Endodermal cell (in vitro differentiated cells): ENCODE data around the gene SRP14. TPM values are rescaled to one million over a fixed set of nuclear protein-coding genes. Genes with fewer than 3 reads are reported as not detected.

Source experiments
- DNase-seq: peaks from one replicate; pipeline ENCODE4 v3.0.0-alpha.2; 2017
- H3K27ac ChIP-seq: 2 replicates; pipeline ENCODE4 v1.5.1; 2013; ENCODE audit warnings: mild to moderate bottlenecking, low read depth, low read length, moderate library complexity
- H3K27me3 ChIP-seq: 2 replicates; pipeline ENCODE4 v1.6.1; 2013; ENCODE audit warnings: mild to moderate bottlenecking, low read length, moderate library complexity; ENCODE audit not compliant: insufficient read depth, control insufficient read depth, poor library complexity, severe bottlenecking
- H3K36me3 ChIP-seq: 2 replicates; pipeline ENCODE4 v1.7.0; 2013; ENCODE audit warnings: mild to moderate bottlenecking, low read length, moderate library complexity; ENCODE audit not compliant: control insufficient read depth, insufficient read depth
- H3K4me1 ChIP-seq: one replicate; pipeline ENCODE4 v1.7.0; 2013; ENCODE audit warnings: low read length; ENCODE audit not compliant: control insufficient read depth, insufficient read depth
- H3K4me3 ChIP-seq: 2 replicates; pipeline ENCODE4 v1.5.1; 2013; ENCODE audit warnings: mild to moderate bottlenecking, low read length, moderate library complexity
- H3K9ac ChIP-seq: 2 replicates; pipeline ENCODE4 v1.6.1; 2013; ENCODE audit warnings: mild to moderate bottlenecking, low read length, moderate library complexity; ENCODE audit not compliant: poor library complexity, severe bottlenecking; ENCODE audit errors: extremely low read depth
- H3K9me3 ChIP-seq: 2 replicates; pipeline ENCODE4 v1.6.1; 2013; ENCODE audit warnings: mild to moderate bottlenecking, low read length, moderate library complexity; ENCODE audit not compliant: control insufficient read depth
- H3K27ac Mint-ChIP-seq: 2 replicates; pipeline ENCODE4 v1.8.0; 2020; ENCODE audit warnings: mixed read lengths
- H3K27me3 Mint-ChIP-seq: 2 replicates; pipeline ENCODE4 v1.8.0; 2021; ENCODE audit warnings: mild to moderate bottlenecking, mixed read lengths; ENCODE audit not compliant: insufficient read depth
- H3K36me3 Mint-ChIP-seq: 2 replicates; pipeline ENCODE4 v1.8.0; 2020; ENCODE audit warnings: low read depth, mixed read lengths
- H3K4me1 Mint-ChIP-seq: 2 replicates; pipeline ENCODE4 v1.8.0; 2020; ENCODE audit warnings: mixed read lengths
- H3K4me3 Mint-ChIP-seq: 2 replicates; pipeline ENCODE4 v1.8.0; 2020; ENCODE audit warnings: mild to moderate bottlenecking, moderate library complexity, mixed read lengths
- H3K9me3 Mint-ChIP-seq: 2 replicates; pipeline ENCODE4 v1.8.0; 2020; ENCODE audit warnings: mild to moderate bottlenecking, mixed read lengths
- WGBS, 2 experiments: methylation state at CpG; one replicate each; pipeline versions ENCODE4 v1.1.5 to v1.1.7; 2013; ENCODE audit warnings: missing lambda C conversion rate in 2 of 2, mixed read lengths in 1 of 2; ENCODE audit not compliant: insufficient coverage in 1 of 2, insufficient read length in 1 of 2; 5-methylcytosine and 5-hydroxymethylcytosine counted together
- total RNA-seq, 2 donors: library from RNA; stranded (reverse); fragmentation: NEBNext Ultra II Directional in 1 of 2; extraction: Animal tissue kit (Norgen Biotek cat#: 25700) in 1 of 2; gene quantifications; 2 replicates in 1 of 2; 3 replicates in 1 of 2; pipeline ENCODE4 v1.2.1, GENCODE V29; 2021
- TF ChIP-seq, protein P1 (sequence below): fragments of 200-600 bp; sonication (generic); conservative IDR thresholded peaks from 2 replicates; pipeline ENCODE4 v1.5.0; 2021; ENCODE audit warnings: antibody characterized with exemption, mild to moderate bottlenecking

SRP14 gene
- total RNA-seq, 2 donors from 2014 or later = 237 to 293 TPM

GRCh38 chr15:40082195-40082883 lies 43.4 kb upstream of the SRP14 start:
- DNase-seq = no peak
- Mint-ChIP-seq H3K9me3 (no peaks in the 10 kb centered on the region), H3K27me3 (peaks cover 19% of the 10 kb centered on the region), H3K4me3 (no peak overlapping the region), H3K36me3 (no peaks in the 10 kb centered on the region), H3K27ac (no peak overlapping the region), H3K4me1 (peaks cover 35% of the 10 kb centered on the region)
- H3K9me3 ChIP-seq = no peaks in the 10 kb centered on the region
- H3K4me1 ChIP-seq = peaks cover 14% of the 10 kb centered on the region
- peak overlapping the region; percentile 92 for H3K27ac ChIP-seq
- WGBS, 2 experiments = 80 to 84% methylated on average over 7 to 12 of the region's 12 CpGs
- no peaks in the 10 kb centered on the region for H3K36me3 ChIP-seq
- TF ChIP-seq, protein P1, sequence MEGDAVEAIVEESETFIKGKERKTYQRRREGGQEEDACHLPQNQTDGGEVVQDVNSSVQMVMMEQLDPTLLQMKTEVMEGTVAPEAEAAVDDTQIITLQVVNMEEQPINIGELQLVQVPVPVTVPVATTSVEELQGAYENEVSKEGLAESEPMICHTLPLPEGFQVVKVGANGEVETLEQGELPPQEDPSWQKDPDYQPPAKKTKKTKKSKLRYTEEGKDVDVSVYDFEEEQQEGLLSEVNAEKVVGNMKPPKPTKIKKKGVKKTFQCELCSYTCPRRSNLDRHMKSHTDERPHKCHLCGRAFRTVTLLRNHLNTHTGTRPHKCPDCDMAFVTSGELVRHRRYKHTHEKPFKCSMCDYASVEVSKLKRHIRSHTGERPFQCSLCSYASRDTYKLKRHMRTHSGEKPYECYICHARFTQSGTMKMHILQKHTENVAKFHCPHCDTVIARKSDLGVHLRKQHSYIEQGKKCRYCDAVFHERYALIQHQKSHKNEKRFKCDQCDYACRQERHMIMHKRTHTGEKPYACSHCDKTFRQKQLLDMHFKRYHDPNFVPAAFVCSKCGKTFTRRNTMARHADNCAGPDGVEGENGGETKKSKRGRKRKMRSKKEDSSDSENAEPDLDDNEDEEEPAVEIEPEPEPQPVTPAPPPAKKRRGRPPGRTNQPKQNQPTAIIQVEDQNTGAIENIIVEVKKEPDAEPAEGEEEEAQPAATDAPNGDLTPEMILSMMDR = no peak
- no peaks in the 10 kb centered on the region for H3K27me3 ChIP-seq
- no peak overlapping the region for H3K4me3 ChIP-seq
- no peak overlapping the region for H3K9ac ChIP-seq

DNA sequence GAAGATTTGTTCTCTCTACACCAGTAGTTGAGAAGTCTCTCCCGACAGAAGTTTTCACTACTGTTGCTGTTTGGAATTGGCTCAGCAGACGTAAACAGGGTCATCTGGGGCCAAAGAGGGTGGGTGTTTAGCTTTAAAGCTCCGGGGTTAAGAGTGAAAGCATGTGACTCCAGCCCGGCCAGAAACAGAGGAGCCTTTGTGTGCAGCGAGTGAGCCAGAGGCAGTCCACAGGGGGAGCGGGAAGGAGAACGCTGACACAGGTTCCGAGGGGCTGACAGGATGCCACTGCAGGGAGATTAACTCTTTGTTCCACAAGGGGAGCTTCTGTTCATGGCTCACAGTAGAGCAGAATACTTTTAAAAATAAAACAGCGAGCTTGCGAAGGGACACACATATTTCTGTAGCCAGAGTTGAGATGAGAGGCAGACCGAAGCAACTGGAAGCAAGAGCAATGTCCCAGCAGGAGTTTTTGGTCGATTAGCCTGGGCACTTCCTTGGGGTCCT lies 42.8 kb upstream of the SRP14 start:
- Histone ChIP-seq H3K27ac (peak overlapping the region; percentile 92), H3K4me1 (peaks cover 8% of the 10 kb centered on the region), H3K27me3 (no peaks in the 10 kb centered on the region), H3K4me3 (no peak overlapping the region), H3K36me3 (no peaks in the 10 kb centered on the region), H3K9me3 (no peaks in the 10 kb centered on the region), H3K9ac (no peak overlapping the region)
- WGBS, 2 experiments = 12 to 23% methylated on average over 12 of the region's 12 CpGs
- peak; percentile 83 for DNase-seq
- Mint-ChIP-seq H3K9me3 (no peaks in the 10 kb centered on the region), H3K27ac (peak overlapping the region; percentile 60), H3K36me3 (no peaks in the 10 kb centered on the region), H3K27me3 (peaks cover 19% of the 10 kb centered on the region), H3K4me1 (peaks cover 29% of the 10 kb centered on the region), H3K4me3 (peak overlapping the region; percentile 22)
- TF ChIP-seq, protein P1 = peak; percentile 29

DNA sequence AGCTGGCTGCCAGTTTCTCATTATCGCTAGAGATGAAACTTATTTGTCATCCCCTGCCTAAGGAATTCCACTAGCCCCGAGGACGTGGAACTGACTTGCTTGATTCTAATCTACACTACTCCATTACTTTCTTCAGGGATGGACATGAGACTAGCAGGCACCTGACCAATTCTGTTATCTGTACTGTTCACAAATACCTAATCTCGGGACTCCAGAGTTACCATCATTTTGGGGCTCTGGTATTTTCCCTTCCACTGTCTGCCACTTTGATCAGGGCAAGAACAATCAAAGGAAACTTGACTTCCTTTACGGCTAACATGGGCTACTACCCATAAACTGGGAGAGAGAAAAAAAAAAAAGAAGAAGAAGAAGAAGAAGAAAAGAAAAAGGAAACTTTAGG lies 41.9 kb upstream of the SRP14 start:
- no peak overlapping the region for H3K27ac Mint-ChIP-seq
- H3K4me1 Mint-ChIP-seq = peaks cover 23% of the 10 kb centered on the region
- Histone ChIP-seq H3K9ac (no peak overlapping the region), H3K4me1 (peaks cover 5% of the 10 kb centered on the region), H3K4me3 (no peak overlapping the region), H3K27ac (peak overlapping the region; percentile 33), H3K27me3 (no peaks in the 10 kb centered on the region), H3K9me3 (no peaks in the 10 kb centered on the region), H3K36me3 (no peaks in the 10 kb centered on the region)
- no peak overlapping the region for H3K4me3 Mint-ChIP-seq
- H3K36me3 Mint-ChIP-seq = no peaks in the 10 kb centered on the region
- H3K9me3 Mint-ChIP-seq = no peaks in the 10 kb centered on the region
- TF ChIP-seq, protein P1 = no peak
- no peak for DNase-seq
- 74 to 91% methylated on average over 4 to 5 of the region's 5 CpGs for WGBS, 2 experiments
- peaks cover 19% of the 10 kb centered on the region for H3K27me3 Mint-ChIP-seq
